ENCODE data around the gene SLC27A4.

The SLC27A4 gene

GRCh38 chr9:128322404-128323211 is 17.7 kb upstream of the SLC27A4 start, which contains the start of the genes COQ4 and TRUB2 (continued):
- no peak for TF ChIP-seq ZSCAN5A (tag by site-specific recombination; IDR thresholded peaks at IDR 0.05)
- TF ChIP-seq ZNF423 (tag by site-specific recombination; IDR thresholded peaks at IDR 0.05), result no peak
- TF ChIP-seq ZNF776 (tag by site-specific recombination; IDR thresholded peaks at IDR 0.05; ENCODE audit: borderline replicate concordance), result no peak
- TF ChIP-seq ZSCAN18 (tag by site-specific recombination; IDR thresholded peaks at IDR 0.05), result peak; percentile 37; the same call in 1 of the 2 replicates
- no peak for TF ChIP-seq ZNF248 (tag by site-specific recombination; IDR thresholded peaks at IDR 0.05)
- peak; percentile 97 for TF ChIP-seq YY2 (tag by site-specific recombination; IDR thresholded peaks at IDR 0.05)
- TF ChIP-seq FEZF1 (tag by site-specific recombination; IDR thresholded peaks at IDR 0.05), result peak; percentile 60; the same call in 1 of the 2 replicates
- TF ChIP-seq ZNF354C (tag by site-specific recombination; IDR thresholded peaks at IDR 0.05; ENCODE audit: borderline replicate concordance, low read depth), result no peak
- no peak for TF ChIP-seq ZNF416 (tag by site-specific recombination; IDR thresholded peaks at IDR 0.05)
- no peak for TF ChIP-seq ZNF510 (tag by site-specific recombination; IDR thresholded peaks at IDR 0.05; ENCODE audit: insufficient replicate concordance)
- peak; percentile 86 for TF ChIP-seq ZEB2 (tag by site-specific recombination; IDR thresholded peaks at IDR 0.05)
- no peak for TF ChIP-seq ZNF677 (tag by site-specific recombination; IDR thresholded peaks at IDR 0.05)
- TF ChIP-seq ZNF501 (tag by site-specific recombination; IDR thresholded peaks at IDR 0.05), result peak; percentile 98
- no peak for TF ChIP-seq BCL11B (tag by site-specific recombination; IDR thresholded peaks at IDR 0.05; ENCODE audit: low read depth)
- TF ChIP-seq KLF1 (tag by site-specific recombination; IDR thresholded peaks at IDR 0.05), result peak; percentile 61; the same call in 1 of the 2 replicates
- no peak for TF ChIP-seq ZNF560 (tag by site-specific recombination; IDR thresholded peaks at IDR 0.05; ENCODE audit: borderline replicate concordance)
- TF ChIP-seq ZNF341 (tag by site-specific recombination; IDR thresholded peaks at IDR 0.05; ENCODE audit: low read depth), result peak; percentile 41; the same call in 1 of the 2 replicates
- TF ChIP-seq ZBTB26 (tag by site-specific recombination; optimal IDR thresholded peaks at IDR 0.05), result peak; percentile 75
- TF ChIP-seq YY1 (tag by site-specific recombination; IDR thresholded peaks at IDR 0.05), result peak; percentile 96

- ChIA-PET CTCF (interaction anchor here (0.7 kb wide), 1 partner anchor 28 kb away, joined by 3 read pairs; no protein-coding TSS in a partner anchor), POLR2A (no interaction called here)
- H3K4me1 ChIP-seq (ENCODE audit: control insufficient read depth, insufficient read depth, low read length), result no peaks in the 10 kb centered on the region
- H3K36me3 ChIP-seq (ENCODE audit: control insufficient read depth in 2 of 2, insufficient read depth in 1 of 2, low read length in 2 of 2), result peaks cover 0 to 38% of the 10 kb centered on the region in 2 experiments; a peak in 1 of 3 replicates
- H3K4me3 ChIP-seq (ENCODE audit: low read depth, low read length), result peak overlapping the region; percentile 87
- H3K9me3 ChIP-seq (ENCODE audit: control insufficient read depth, insufficient read depth, low read depth, low read length), result no peaks in the 10 kb centered on the region
- peak overlapping the region; percentile 54 for H3K27ac ChIP-seq (ENCODE audit: extremely low read depth, low read depth, low read length)
- TF ChIP-seq ZNF664 (tag by site-specific recombination; IDR thresholded peaks at IDR 0.05), result peak; percentile 92
- peak; percentile 98 for TF ChIP-seq ZBTB20 (tag by site-specific recombination; IDR thresholded peaks at IDR 0.05)
- TF ChIP-seq CTCF (tag by site-specific recombination; IDR thresholded peaks at IDR 0.05), result 0 out of 2 replicates have a peak, but pooled peaks have one; percentile 4
- TF ChIP-seq AEBP2 (tag by site-specific recombination; IDR thresholded peaks at IDR 0.05; ENCODE audit: borderline replicate concordance), result no peak
- no peak for TF ChIP-seq ZNF23 (tag by site-specific recombination; IDR thresholded peaks at IDR 0.05; ENCODE audit: borderline replicate concordance)
- no peak for TF ChIP-seq ZBTB11 (tag by site-specific recombination; conservative IDR thresholded peaks at IDR 0.05; ENCODE audit: low read depth)
Measured at GRCh38 chr9:128323212-128323730, 17.1 kb upstream of the SLC27A4 start.

Data from HEK293 (cell line).